ENCODE results near the gene TEAD1. TPM values are rescaled to one million over a fixed set of nuclear protein-coding genes. Genes with fewer than 3 reads are reported as not detected.
"Not testable (repeated sequence)": the region's sequence is repeated elsewhere in the genome, so short reads cannot be mapped to it uniquely, and the experiment has no call there.

Gene TEAD1
- total RNA-seq, 2 donors from 2014 or later, result 0.05 to 0.55 TPM

DNA sequence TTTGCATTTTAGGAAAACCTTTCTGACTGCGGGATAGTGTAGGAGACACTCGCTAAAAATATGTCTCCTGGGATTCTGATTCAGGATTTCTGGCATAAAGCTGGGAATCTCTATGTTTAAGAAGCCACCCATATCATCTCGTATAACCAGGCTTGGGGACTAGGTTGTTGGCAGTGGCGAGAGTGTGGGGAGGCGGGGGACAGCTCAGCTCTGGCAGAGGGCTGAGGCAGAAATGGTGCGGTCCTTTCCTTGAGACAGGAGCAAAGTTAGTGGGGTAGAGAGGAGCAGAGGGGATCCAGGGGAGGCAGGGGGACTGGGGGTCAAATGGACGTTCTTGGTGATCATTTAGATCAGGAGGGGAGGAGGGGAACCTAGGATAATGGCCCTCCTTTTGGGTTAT, 74.3 kb downstream of the TEAD1 start:
- no peak for DNase-seq
- H3K4me1 Mint-ChIP-seq, result no peaks in the 10 kb centered on the region
- no peak overlapping the region for H3K27ac Mint-ChIP-seq
- no peak overlapping the region for H3K4me3 Mint-ChIP-seq
- no peaks in the 10 kb centered on the region for H3K9me3 ChIP-seq (ENCODE audit: control insufficient read depth, low read length, poor library complexity, severe bottlenecking)
- no peak for ATAC-seq
- peaks cover 38% of the 10 kb centered on the region for H3K27me3 Mint-ChIP-seq
- H3K36me3 Mint-ChIP-seq (ENCODE audit: low read depth), result no peaks in the 10 kb centered on the region

DNA sequence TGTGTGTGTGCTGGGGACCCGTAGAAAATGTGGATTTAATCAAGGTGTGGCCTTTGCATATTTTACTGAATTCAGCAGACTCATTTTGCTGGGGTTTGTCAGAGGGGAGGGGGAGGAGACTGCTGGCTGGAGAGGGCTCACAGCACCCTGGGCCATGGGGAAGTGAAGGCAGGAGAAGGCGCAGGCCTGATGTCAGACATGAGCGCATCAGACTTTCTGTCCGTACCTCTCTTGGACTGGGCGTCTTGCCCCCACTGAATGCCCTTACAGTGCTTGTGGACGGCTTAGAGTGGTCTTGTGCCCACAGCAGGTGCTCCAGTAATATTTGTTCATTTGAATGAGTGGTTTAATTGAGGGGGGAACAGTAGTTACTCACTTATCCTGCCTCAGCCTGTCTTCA, 75.2 kb downstream of the TEAD1 start:
- Mint-ChIP-seq H3K36me3 (ENCODE audit: low read depth) (no peaks in the 10 kb centered on the region), H3K27ac (no peak overlapping the region), H3K4me1 (no peaks in the 10 kb centered on the region), H3K4me3 (no peak overlapping the region), H3K27me3 (peaks cover 42% of the 10 kb centered on the region)
- DNase-seq (no peak), ATAC-seq (no peak)
- H3K9me3 ChIP-seq (ENCODE audit: control insufficient read depth, low read length, poor library complexity, severe bottlenecking), result no peaks in the 10 kb centered on the region

DNA sequence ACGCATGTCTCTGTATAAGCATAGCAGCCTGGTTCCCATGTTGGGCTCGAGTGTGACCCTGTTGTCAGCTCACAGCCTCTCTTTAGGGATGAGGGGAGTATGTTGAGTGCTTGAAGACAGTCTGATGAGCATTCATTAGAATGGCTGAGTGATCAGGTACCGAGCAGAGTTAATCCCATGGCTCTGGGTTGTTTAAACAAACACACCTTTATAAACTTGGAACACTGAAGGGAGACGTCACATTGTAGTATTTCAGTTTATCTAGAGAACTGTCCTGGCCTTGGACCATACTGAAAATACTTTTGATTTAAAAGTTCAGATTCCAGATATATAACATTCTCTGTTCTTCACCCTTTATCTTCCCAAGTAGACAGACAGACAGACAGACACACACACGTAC, 76.0 kb downstream of the TEAD1 start:
- peaks cover 43% of the 10 kb centered on the region for H3K27me3 Mint-ChIP-seq
- H3K27ac Mint-ChIP-seq, result no peak overlapping the region
- no peaks in the 10 kb centered on the region for H3K4me1 Mint-ChIP-seq
- no peak for ATAC-seq
- H3K9me3 ChIP-seq (ENCODE audit: control insufficient read depth, low read length, poor library complexity, severe bottlenecking), result no peaks in the 10 kb centered on the region
- no peak for DNase-seq
- no peak overlapping the region for H3K4me3 Mint-ChIP-seq
- H3K36me3 Mint-ChIP-seq (ENCODE audit: low read depth), result no peaks in the 10 kb centered on the region

DNA sequence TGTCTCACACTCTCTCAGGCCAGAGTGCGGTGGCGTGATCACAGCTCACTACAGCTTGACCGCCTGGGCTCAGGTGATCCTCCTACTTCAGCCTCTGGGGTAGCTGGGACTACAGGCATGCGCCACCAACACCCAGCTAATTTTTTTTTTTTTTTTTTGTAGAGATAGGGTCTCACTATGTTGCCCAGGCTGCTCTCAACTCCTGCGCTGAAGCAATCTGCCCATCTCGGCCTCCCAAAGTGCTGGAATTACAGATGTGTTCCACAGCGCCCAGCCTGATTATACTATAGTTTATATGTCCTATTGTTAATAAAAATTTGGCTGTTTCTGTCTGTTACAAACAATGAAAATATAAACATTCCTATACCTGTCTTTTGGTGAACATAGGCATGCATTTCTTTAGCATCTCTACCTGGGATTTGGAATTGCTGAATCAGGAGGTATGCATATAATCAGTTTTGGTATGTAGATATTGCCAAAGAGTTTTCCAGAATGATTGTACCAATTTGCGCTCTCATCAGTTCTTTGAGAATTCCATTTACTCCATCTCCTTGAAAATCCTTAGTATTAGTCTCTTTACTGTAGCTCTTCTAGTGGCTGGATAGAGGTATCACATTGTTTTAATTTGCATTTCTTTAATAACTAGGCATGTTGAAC, 78.8 kb downstream of the TEAD1 start:
- Mint-ChIP-seq H3K4me3 (no peak overlapping the region), H3K4me1 (no peaks in the 10 kb centered on the region), H3K36me3 (ENCODE audit: low read depth) (no peaks in the 10 kb centered on the region), H3K27me3 (peaks cover 37% of the 10 kb centered on the region), H3K27ac (no peak overlapping the region)
- H3K9me3 ChIP-seq (ENCODE audit: control insufficient read depth, low read length, poor library complexity, severe bottlenecking), result no peaks in the 10 kb centered on the region
- DNase-seq (no peak), ATAC-seq (no peak)

DNA sequence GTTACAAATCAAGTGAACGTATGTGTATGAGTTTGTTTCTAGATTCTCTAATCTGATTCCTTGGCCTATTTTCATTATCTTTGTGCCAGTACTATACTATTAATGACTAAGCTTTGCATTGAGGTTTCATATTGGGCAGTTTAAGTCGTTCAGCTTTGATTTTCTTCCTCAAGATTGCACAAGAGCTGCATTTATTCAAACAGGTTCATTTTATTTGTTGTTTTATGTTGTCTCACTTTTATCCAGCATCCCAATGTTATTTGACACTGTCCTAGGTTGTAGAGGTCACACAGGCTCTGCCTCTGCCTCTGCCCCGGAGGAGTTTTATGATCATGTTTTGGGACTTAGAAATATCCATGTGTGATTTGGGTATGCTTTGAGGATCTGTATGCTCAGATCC, 79.8 kb downstream of the TEAD1 start:
- no peaks in the 10 kb centered on the region for H3K9me3 ChIP-seq (ENCODE audit: control insufficient read depth, low read length, poor library complexity, severe bottlenecking)
- DNase-seq (no peak), ATAC-seq (no peak)
- H3K27ac Mint-ChIP-seq, result no peak overlapping the region
- H3K4me1 Mint-ChIP-seq, result no peaks in the 10 kb centered on the region
- H3K27me3 Mint-ChIP-seq, result peaks cover 32% of the 10 kb centered on the region
- no peaks in the 10 kb centered on the region for H3K36me3 Mint-ChIP-seq (ENCODE audit: low read depth)
- H3K4me3 Mint-ChIP-seq, result no peak overlapping the region

DNA sequence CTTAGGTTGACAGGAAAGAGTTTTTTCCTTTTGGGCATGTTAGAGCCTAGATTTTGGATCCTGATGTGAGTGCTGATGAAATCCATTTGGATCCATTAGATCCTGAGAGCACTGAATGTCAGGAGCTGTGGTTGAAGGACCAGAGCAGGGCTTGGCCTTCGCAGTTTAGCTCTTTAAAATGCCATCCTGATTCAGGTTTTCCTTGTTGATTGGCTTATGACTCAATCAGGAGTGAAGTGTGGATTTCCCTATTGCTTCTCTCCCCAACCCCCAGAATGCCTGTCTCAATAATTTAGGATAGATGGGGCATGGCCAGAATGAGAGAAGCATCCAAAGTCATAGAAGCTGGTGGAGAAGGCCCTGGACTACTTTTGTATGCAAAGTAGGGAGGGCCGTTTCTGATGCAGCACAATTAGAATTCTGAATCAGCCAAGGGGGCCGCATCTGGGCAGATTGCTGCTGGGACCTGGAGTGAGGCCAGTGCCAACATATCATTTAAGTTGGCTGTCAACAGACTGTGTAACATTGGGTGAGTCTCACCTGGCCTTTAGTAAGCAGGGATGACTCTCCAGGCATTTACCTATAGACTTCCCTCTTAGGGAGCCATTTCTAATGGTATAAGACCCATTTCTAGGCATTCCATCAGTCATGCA, 80.5 kb downstream of the TEAD1 start:
- H3K36me3 Mint-ChIP-seq (ENCODE audit: low read depth), result no peaks in the 10 kb centered on the region
- H3K27me3 Mint-ChIP-seq, result peaks cover 28% of the 10 kb centered on the region
- DNase-seq, result no peak
- H3K4me1 Mint-ChIP-seq, result no peaks in the 10 kb centered on the region
- no peak overlapping the region for H3K27ac Mint-ChIP-seq
- no peak for ATAC-seq
- H3K4me3 Mint-ChIP-seq, result no peak overlapping the region
- no peaks in the 10 kb centered on the region for H3K9me3 ChIP-seq (ENCODE audit: control insufficient read depth, low read length, poor library complexity, severe bottlenecking)

DNA sequence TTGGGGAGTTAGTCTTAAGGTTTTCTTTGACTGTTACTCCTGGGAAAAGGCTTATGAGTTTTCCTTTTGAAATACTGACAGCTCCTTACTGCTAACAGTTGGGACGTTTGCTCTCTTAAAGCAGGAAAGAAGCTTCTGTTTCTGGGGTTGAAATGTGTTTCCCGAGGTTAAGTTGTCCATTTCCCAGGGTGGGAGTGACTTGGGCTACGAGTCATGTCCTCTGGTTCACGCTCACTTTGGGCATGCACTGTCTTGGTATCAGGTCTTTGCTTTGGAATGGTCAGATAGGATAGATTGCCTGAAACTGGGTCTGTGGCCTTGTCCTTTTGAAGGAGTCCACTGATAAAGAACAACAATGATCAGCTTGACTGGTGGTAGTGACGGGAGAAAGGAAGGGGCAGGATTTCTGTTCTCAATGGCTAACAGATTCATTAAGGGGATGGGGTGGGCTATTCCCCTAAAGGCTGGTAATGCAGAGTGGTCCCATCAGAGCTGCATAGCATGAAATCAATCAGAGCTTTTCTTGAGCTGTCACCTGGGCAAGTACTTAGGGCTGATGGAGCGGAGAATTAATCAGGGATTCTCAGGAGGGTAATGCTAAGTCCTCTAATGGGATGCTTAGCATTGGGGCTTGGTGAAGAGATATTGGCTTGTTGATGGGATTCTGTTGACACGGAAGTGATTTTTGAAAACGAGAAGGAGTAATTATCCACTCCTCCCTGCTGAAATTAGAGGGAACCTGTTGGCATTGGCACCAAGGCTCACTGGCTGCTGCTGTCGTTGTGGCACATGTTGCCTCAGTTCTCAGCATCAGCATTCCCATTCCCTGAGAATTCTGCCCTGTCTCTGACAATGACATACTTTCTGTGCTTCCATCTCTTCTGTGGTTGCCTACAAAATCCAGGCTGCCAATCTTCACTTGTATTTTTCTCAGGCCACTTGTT, 81.6 kb downstream of the TEAD1 start:
- H3K27me3 Mint-ChIP-seq, result peaks cover 30% of the 10 kb centered on the region
- ATAC-seq (no peak), DNase-seq (no peak)
- no peaks in the 10 kb centered on the region for H3K9me3 ChIP-seq (ENCODE audit: control insufficient read depth, low read length, poor library complexity, severe bottlenecking)
- H3K4me3 Mint-ChIP-seq, result no peak overlapping the region
- no peak overlapping the region for H3K27ac Mint-ChIP-seq
- H3K36me3 Mint-ChIP-seq (ENCODE audit: low read depth), result no peaks in the 10 kb centered on the region
- H3K4me1 Mint-ChIP-seq, result no peaks in the 10 kb centered on the region

DNA sequence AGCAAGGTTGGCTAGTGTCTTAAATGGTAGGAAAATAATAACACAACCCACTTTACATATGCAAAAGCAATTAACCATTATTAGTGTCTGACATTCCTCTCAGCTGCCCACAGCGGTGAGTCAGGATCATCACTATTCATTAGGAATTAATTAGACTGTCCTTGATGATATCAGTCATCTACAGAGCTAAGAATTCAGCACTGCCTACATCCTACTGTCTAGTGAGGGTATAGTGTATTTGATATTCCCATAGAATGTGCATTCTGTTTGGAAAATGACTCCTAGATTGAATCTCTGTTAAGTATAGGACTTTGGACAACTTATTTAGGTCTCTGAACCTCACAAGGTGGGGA, 82.2 kb downstream of the TEAD1 start:
- H3K9me3 ChIP-seq (ENCODE audit: control insufficient read depth, low read length, poor library complexity, severe bottlenecking), result no peaks in the 10 kb centered on the region
- no peak overlapping the region for H3K27ac Mint-ChIP-seq
- ATAC-seq, result no peak
- H3K36me3 Mint-ChIP-seq (ENCODE audit: low read depth), result no peaks in the 10 kb centered on the region
- H3K27me3 Mint-ChIP-seq, result peaks cover 37% of the 10 kb centered on the region
- no peak for DNase-seq
- H3K4me3 Mint-ChIP-seq, result no peak overlapping the region
- H3K4me1 Mint-ChIP-seq, result no peaks in the 10 kb centered on the region

DNA sequence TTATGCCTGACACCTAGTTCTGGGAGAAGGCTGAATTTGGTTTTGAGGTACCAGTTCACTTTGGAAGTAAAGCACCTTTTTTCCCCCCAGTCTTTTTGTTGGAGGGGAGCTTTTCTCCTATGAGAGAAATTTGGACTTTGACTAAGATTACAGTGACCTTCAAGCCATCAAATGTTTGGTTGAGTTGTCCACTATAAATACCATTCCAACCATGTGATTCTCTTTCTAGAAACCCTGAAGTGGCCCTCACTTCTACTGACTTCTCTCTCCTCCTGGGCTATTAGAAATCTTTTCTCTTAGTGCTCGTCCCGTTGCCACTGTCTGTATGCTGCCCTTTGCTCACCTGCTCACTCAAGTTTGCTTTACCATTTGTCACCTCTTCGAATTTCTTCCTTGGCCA, 82.6 kb downstream of the TEAD1 start:
- ATAC-seq (no peak), DNase-seq (no peak)
- H3K4me3 Mint-ChIP-seq, result no peak overlapping the region
- peaks cover 40% of the 10 kb centered on the region for H3K27me3 Mint-ChIP-seq
- H3K36me3 Mint-ChIP-seq (ENCODE audit: low read depth), result no peaks in the 10 kb centered on the region
- H3K9me3 ChIP-seq (ENCODE audit: control insufficient read depth, low read length, poor library complexity, severe bottlenecking), result no peaks in the 10 kb centered on the region
- H3K4me1 Mint-ChIP-seq, result no peaks in the 10 kb centered on the region
- no peak overlapping the region for H3K27ac Mint-ChIP-seq

DNA sequence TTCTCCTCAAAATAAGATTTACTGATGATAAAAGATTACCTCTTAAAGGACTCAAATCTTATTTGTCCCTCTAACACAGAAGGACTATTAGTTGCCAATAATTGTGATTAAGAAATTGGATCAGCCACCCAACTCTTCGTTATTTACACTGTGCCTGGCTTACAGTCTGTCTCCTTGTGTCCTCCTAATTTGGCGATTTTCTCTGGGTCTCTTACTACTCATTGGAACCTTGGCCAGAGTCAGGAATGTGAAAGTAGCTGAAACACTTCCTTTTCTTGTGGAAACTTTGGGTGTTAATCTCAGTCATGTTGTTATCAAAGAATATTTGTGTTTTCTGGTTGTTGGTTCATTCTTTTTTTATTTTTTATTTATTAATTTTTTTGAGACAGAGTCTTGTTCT, 83.2 kb downstream of the TEAD1 start:
- H3K9me3 ChIP-seq (ENCODE audit: control insufficient read depth, low read length, poor library complexity, severe bottlenecking), result no peaks in the 10 kb centered on the region
- Mint-ChIP-seq H3K27me3 (peaks cover 45% of the 10 kb centered on the region), H3K36me3 (ENCODE audit: low read depth) (no peaks in the 10 kb centered on the region), H3K27ac (no peak overlapping the region), H3K4me1 (no peaks in the 10 kb centered on the region), H3K4me3 (no peak overlapping the region)
- ATAC-seq (no peak), DNase-seq (no peak)

DNA sequence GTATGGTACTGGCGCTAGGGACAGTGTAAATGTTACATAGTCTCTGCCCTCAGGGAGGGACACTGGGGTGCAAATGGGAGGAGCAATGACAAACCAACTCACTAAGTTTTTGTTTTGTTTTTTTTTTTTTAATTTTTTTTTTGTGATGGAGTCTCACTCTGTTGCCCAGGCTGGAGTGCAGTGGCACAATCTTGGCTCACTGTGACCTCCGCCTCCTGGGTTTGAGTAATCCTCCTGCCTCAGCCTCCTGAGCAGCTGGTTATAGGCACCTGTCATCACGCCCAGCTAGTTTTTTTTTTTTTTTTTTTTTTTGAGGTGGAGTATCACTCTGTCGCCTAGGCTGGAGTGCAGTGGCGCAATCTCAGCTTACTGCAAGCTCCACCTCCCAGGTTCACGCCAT, 83.9 kb downstream of the TEAD1 start:
- peaks cover 45% of the 10 kb centered on the region for H3K27me3 Mint-ChIP-seq
- not testable (repeated sequence) for H3K27ac Mint-ChIP-seq; H3K4me1 Mint-ChIP-seq; H3K4me3 Mint-ChIP-seq; ATAC-seq; DNase-seq; H3K36me3 Mint-ChIP-seq (ENCODE audit: low read depth); H3K9me3 ChIP-seq (ENCODE audit: control insufficient read depth, low read length, poor library complexity, severe bottlenecking)

DNA sequence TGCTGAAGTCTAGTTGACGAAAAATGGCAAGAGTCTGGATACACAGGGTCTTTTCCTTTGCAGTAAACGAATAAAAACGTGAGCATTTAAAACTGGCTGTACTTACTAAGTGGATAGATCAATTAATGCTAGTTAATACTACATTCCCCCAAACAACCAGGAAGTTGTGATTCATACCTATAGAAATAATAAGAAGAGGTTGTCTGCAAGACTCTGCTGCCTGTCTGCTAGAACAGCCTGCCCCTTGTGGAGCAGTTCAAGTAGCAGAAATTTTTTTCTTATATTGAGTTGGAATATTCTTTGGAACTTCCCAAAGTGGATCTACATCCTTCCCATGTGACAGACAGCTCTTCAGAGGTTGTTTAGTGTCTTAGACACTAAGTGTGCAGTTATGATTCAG, 86.8 kb downstream of the TEAD1 start:
- peaks cover 36% of the 10 kb centered on the region for H3K27me3 Mint-ChIP-seq
- DNase-seq (no peak), ATAC-seq (no peak)
- H3K4me3 Mint-ChIP-seq, result no peak overlapping the region
- no peak overlapping the region for H3K27ac Mint-ChIP-seq
- H3K36me3 Mint-ChIP-seq (ENCODE audit: low read depth), result no peaks in the 10 kb centered on the region
- no peaks in the 10 kb centered on the region for H3K4me1 Mint-ChIP-seq
- no peaks in the 10 kb centered on the region for H3K9me3 ChIP-seq (ENCODE audit: control insufficient read depth, low read length, poor library complexity, severe bottlenecking)

DNA sequence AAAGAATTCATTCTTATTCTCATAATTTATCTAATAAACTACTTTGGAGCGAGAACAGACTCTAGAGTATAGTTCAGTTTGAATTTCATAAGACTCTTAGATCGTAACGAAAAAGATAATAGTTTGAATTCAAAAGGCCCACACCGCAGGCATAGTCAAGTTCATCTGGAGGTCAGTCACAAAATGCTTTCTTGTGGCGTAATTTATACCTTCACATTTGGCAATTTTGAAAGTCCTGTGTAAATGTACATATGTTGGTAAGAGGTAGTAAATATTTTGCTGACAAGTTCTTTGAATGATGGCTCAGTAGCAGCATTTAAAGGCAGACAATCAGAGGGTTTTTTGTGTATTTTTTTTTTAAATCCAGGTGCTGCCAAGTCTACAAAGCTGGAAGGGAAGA, 88.1 kb downstream of the TEAD1 start:
- Mint-ChIP-seq H3K27ac (no peak overlapping the region), H3K27me3 (peaks cover 46% of the 10 kb centered on the region), H3K4me3 (no peak overlapping the region), H3K36me3 (ENCODE audit: low read depth) (no peaks in the 10 kb centered on the region), H3K4me1 (no peaks in the 10 kb centered on the region)
- H3K9me3 ChIP-seq (ENCODE audit: control insufficient read depth, low read length, poor library complexity, severe bottlenecking), result no peaks in the 10 kb centered on the region
- ATAC-seq (no peak), DNase-seq (no peak)

Data from T-helper 17 cell (primary cell).